ENCODE data around the gene TLCD3A.
"Not testable (repeated sequence)": the region's sequence is repeated elsewhere in the genome, so short reads cannot be mapped to it uniquely, and the experiment has no call there.

TLCD3A gene

DNA sequence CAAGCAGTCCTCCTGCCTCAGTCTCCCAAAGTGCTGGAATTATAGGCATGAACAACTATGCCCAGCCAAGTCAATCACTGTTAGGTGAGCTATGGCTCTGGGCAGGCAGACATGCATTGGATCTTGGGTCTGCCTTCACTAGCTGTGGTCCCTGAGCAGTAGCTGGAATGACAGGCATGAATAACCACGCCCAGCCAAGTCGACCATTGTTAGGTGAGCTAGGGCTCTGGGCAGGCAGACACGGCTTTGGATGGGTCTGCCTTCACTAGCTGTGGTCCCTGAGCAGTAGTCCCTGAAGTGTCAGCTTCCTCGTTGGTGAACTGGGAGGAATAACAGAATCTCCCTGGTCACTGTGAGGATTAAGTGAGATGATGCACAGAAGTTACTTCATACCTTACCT is 56.2 kb downstream of the TLCD3A start:
- no peak for DNase-seq (ENCODE audit: low spot score)

DNA sequence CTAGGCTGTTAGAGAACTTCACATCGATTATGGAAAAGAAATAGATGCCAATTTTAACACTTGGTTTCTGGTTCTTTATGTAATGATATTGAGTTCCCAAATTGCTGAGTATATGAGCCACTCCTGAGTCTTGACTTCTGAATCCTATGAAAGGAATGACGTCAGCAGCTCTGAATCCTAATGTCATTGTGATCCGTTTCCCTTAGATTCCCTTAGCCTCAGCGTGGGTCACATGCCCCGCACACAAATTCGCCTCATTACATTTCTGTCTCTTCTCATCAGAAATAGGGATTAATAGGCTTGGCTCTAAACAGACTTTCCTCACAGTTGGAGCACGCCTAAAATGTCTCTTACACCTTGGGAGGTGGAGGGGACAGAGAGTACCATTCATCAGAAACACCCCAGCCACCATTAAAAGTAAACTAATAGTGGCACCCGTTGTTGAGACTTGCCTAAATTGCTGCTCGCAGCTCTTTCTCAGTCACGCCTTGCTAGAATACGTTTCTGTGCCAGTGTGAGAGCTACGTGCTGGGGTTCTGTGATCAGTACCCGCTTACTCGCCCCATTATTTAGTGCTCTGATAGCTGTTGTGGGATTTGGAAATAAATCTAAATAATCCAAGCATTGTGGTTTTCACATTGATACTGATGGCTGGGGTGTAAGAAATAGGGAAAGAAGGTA is 56.9 kb downstream of the TLCD3A start:
- no peak for DNase-seq (ENCODE audit: low spot score)

GRCh38 chr17:789931-790873 is 57.8 kb downstream of the TLCD3A start:
- not testable (repeated sequence) for DNase-seq (ENCODE audit: low spot score)

GRCh38 chr17:790874-791247 is 58.5 kb downstream of the TLCD3A start:
- not testable (repeated sequence) for DNase-seq (ENCODE audit: low spot score)

DNA sequence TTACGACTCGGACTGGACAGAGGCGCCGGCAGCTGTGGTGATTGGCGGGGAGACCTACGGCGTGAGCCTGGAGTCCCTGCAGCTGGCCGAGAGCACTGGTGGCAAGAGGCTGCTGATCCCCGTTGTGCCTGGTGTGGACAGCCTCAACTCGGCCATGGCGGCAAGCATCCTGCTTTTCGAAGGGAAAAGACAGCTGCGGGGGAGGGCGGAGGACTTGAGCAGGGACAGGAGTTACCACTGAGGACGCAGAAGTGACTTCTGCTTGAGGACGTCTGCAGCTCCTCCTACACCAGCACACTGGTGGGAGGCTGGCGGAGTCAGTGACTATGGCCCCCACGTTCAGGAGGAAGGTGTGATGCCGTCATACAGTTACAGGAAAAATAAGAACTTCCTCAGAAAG is 59.4 kb downstream of the TLCD3A start:
- DNase-seq (ENCODE audit: low spot score) = no peak

GRCh38 chr17:792277-792676 is 59.9 kb downstream of the TLCD3A start:
- DNase-seq (ENCODE audit: low spot score) = no peak
